GM12878 (cell line): ENCODE data around the gene SHB. TPM values are rescaled to one million over a fixed set of nuclear protein-coding genes. Genes with fewer than 3 reads are reported as not detected.

ENCODE experiments used
- BCL11A ChIP-seq: IDR thresholded peaks from 2 replicates; pipeline ENCODE4 v1.6.1; 2011; ENCODE audit warnings: low read depth, low read length
- BCL3 ChIP-seq: IDR thresholded peaks from 2 replicates; pipeline ENCODE4 v1.6.1; 2011; ENCODE audit warnings: borderline replicate concordance, low read depth, mild to moderate bottlenecking, moderate library complexity, low read length; ENCODE audit not compliant: insufficient read depth, poor library complexity, severe bottlenecking
- BHLHE40 ChIP-seq, 2 experiments: fragments of 450-650 bp in 1 of 2; IDR thresholded peaks; 2 replicates each; pipeline ENCODE4 v1.6.1; 2011 to 2017; ENCODE audit warnings: low read depth in 2 of 2, borderline replicate concordance in 1 of 2, improper control_type of control experiment in 1 of 2, low read length in 1 of 2, mild to moderate bottlenecking in 1 of 2
- CBX3 ChIP-seq: fragments of 200-600 bp; sonication (generic); IDR thresholded peaks from 2 replicates; pipeline ENCODE4 v1.6.1; 2016; ENCODE audit warnings: low read depth, borderline replicate concordance
- CREM ChIP-seq: IDR thresholded peaks from 2 replicates; pipeline ENCODE4 v1.6.1; 2014; ENCODE audit warnings: antibody characterized with exemption, low read depth
- EED ChIP-seq: sonication (generic); IDR thresholded peaks from 2 replicates; pipeline ENCODE4 v1.6.1; 2016; ENCODE audit warnings: antibody characterized with exemption, low read depth
- FOXM1 ChIP-seq: IDR thresholded peaks from 2 replicates; pipeline ENCODE4 v1.6.1; 2012; ENCODE audit warnings: low read depth, mild to moderate bottlenecking, inconsistent platforms, low read length, moderate library complexity
- HSF1 ChIP-seq: fragments of 150-350 bp; IDR thresholded peaks from 2 replicates; pipeline ENCODE4 v1.6.1; 2014; ENCODE audit warnings: mild to moderate bottlenecking, low read depth, low read length
- IKZF1 ChIP-seq: fragments of 450-650 bp; conservative IDR thresholded peaks from 2 replicates; pipeline ENCODE4 v1.6.1; 2017; ENCODE audit warnings: antibody characterized with exemption, mild to moderate bottlenecking
- IRF3 ChIP-seq: fragments of 450-650 bp; IDR thresholded peaks from 2 replicates; pipeline ENCODE4 v1.6.1; 2014; ENCODE audit warnings: mild to moderate bottlenecking
- MTA2 ChIP-seq: fragments of 450-650 bp; IDR thresholded peaks from 2 replicates; pipeline ENCODE4 v1.6.1; 2016; ENCODE audit warnings: low read depth, mild to moderate bottlenecking, moderate library complexity
- NR2C1 ChIP-seq: fragments of 450-650 bp; IDR thresholded peaks from 2 replicates; pipeline ENCODE4 v1.6.1; 2017; ENCODE audit warnings: antibody characterized with exemption, mild to moderate bottlenecking, moderate library complexity
- NR2C2 ChIP-seq: IDR thresholded peaks from 2 replicates; pipeline ENCODE4 v1.6.1; 2011; ENCODE audit warnings: borderline replicate concordance, low read depth; ENCODE audit not compliant: control insufficient read depth, insufficient read length
- PAX8 ChIP-seq: fragments of 450-650 bp; IDR thresholded peaks from 2 replicates; pipeline ENCODE4 v1.6.1; 2017; ENCODE audit warnings: mild to moderate bottlenecking, moderate library complexity
- RAD51 ChIP-seq: fragments of 450-650 bp; IDR thresholded peaks from 2 replicates; pipeline ENCODE4 v1.6.1; 2016; ENCODE audit warnings: moderate library complexity, mild to moderate bottlenecking, inconsistent platforms
- RELB ChIP-seq: fragments of 450-650 bp; IDR thresholded peaks from 2 replicates; pipeline ENCODE4 v1.6.1; 2017; ENCODE audit warnings: low read depth, mild to moderate bottlenecking, moderate library complexity
- RUNX3 ChIP-seq: IDR thresholded peaks from 2 replicates; pipeline ENCODE4 v1.6.1; 2012; ENCODE audit warnings: low read length, inconsistent platforms
- SMAD5 ChIP-seq: IDR thresholded peaks from 2 replicates; pipeline ENCODE4 v1.6.1; 2016; ENCODE audit warnings: antibody characterized with exemption, low read depth
- STAT3 ChIP-seq: IDR thresholded peaks from 2 replicates; pipeline ENCODE4 v1.6.1; 2011; ENCODE audit warnings: low read depth, low read length, improper control_type of control experiment
- SUPT20H ChIP-seq: IDR thresholded peaks from 2 replicates; pipeline ENCODE4 v1.6.1; 2011; ENCODE audit warnings: low read depth, mild to moderate bottlenecking, low read length, moderate library complexity, borderline replicate concordance; ENCODE audit not compliant: control insufficient read depth
- ZNF24 ChIP-seq: fragments of 450-650 bp; IDR thresholded peaks from 2 replicates; pipeline ENCODE4 v1.6.1; 2017; ENCODE audit warnings: antibody characterized with exemption, mild to moderate bottlenecking
- ZNF622 ChIP-seq: fragments of 450-650 bp; IDR thresholded peaks from 2 replicates; pipeline ENCODE4 v1.6.1; 2017; ENCODE audit warnings: mild to moderate bottlenecking, inconsistent platforms
- ZNF687 ChIP-seq: fragments of 450-650 bp; IDR thresholded peaks from 2 replicates; pipeline ENCODE4 v1.6.1; 2017; ENCODE audit warnings: mild to moderate bottlenecking, moderate library complexity
- polyA plus RNA-seq, 11 experiments: library from polyadenylated mRNA; depleted of rRNA in 4 of 11; unstranded in 6 of 11; stranded (reverse) in 5 of 11; fragments of >200 nt; fragmentation: Nextera tagmentation in 4 of 11; fragmentation: Illumina TruSeq in 1 of 11; extraction: Ambion mirVana in 4 of 11; extraction: Trizol in 1 of 11; gene quantifications; 1 replicate in 1 of 11; 2 replicates in 10 of 11; pipeline versions ENCODE4 v1.2.1 to v1.2.3, GENCODE V29; 2011 to 2016; ENCODE audit warnings: inconsistent platforms in 2 of 11, missing spikeins in 2 of 11, low read depth in 1 of 11
- total RNA-seq, 4 experiments: library from RNA; depleted of rRNA in 3 of 4; stranded (reverse); fragments of >200 nt in 3 of 4; fragmentation: Illumina TruSeq in 1 of 4; extraction: Trizol in 1 of 4; gene quantifications; 2 replicates each; pipeline versions ENCODE4 v1.2.1 to v1.2.3, GENCODE V29; 2013 to 2021

SHB gene
- total and polyA plus RNA-seq, 10 of the 15 experiments (the other 5 are each of a cell fraction or from before 2014, with no cell fraction given) = 0.29 to 6.2 (median 1.3) TPM

- TF ChIP-seq SMAD5 (no peak), FOXM1 (0 out of 2 replicates have a peak, but pooled peaks have one; percentile 52), PAX8 (no peak), CBX3 (no peak), RAD51 (no peak), CREM (peak; percentile 42; the same call in 1 of the 2 replicates), BCL3 (peak; percentile 51), BHLHE40 (IDR thresholded peaks at IDR 0.05; ENCODE audit: borderline replicate concordance in 1 of 2, low read depth in 2 of 2, low read length in 1 of 2) (peak in 1 of 2 experiments; percentile 20; a peak in 1 of 4 replicates), IRF3 (no peak), ZNF687 (peak; percentile 47), STAT3 (no peak), SUPT20H (no peak), NR2C2 (no peak), RELB (no peak), RUNX3 (peak; percentile 63), ZNF24 (no peak), NR2C1 (peak; percentile 60), BCL11A (no peak), EED (0 out of 2 replicates have a peak, but pooled peaks have one; percentile 34), ZNF622 (no peak), HSF1 (no peak), IKZF1 (peak; percentile 32; the same call in 1 of the 2 replicates), MTA2 (peak; percentile 36; the same call in 1 of the 2 replicates)
Measured at GRCh38 chr9:38090170-38090569, 21.1 kb upstream of the SHB start (continued).
